HG03469 (cell line): Measurements from ENCODE around the gene AKAP6.
A peak's percentile ranks its signal among the peaks of the same experiment; 100 is the strongest.

Experiments used
- ATAC-seq: cut with Tn5 transposase; IDR thresholded peaks from one replicate; pipeline ENCODE4 v1.9.1; 2021; ENCODE audit warnings: mild to moderate bottlenecking, moderate library complexity, moderate number of reproducible peaks; ENCODE audit not compliant: unreplicated experiment

The AKAP6 gene

GRCh38 chr14:32331206-32331605 is 2.1 kb downstream of the AKAP6 start:
- ATAC-seq, result no peak

- ATAC-seq, result no peak
These were observed 3.6 kb downstream of the AKAP6 start for GRCh38 chr14:32332415-32333316.

- no peak for ATAC-seq
These were observed 7.6 kb downstream of the AKAP6 start for GRCh38 chr14:32336702-32337101.

- ATAC-seq, result no peak
These were observed 8.7 kb downstream of the AKAP6 start for GRCh38 chr14:32337759-32338158.

- ATAC-seq, result no peak
These were observed 10.1 kb downstream of the AKAP6 start for GRCh38 chr14:32339188-32339587.

- ATAC-seq, result no peak
These were observed 13.1 kb downstream of the AKAP6 start for GRCh38 chr14:32341947-32342846.

GRCh38 chr14:32342847-32343194 is 13.7 kb downstream of the AKAP6 start:
- no peak for ATAC-seq

- ATAC-seq, result no peak
These were observed 14.9 kb downstream of the AKAP6 start for GRCh38 chr14:32343926-32344430.

GRCh38 chr14:32345311-32345791 is 16.3 kb downstream of the AKAP6 start:
- ATAC-seq, result no peak

- no peak for ATAC-seq
These were observed 20.2 kb downstream of the AKAP6 start for GRCh38 chr14:32349322-32349721.

- ATAC-seq, result peak; percentile 99
These were observed 20.9 kb downstream of the AKAP6 start for GRCh38 chr14:32350020-32350419.

GRCh38 chr14:32352631-32353030 is 23.5 kb downstream of the AKAP6 start:
- ATAC-seq, result no peak

GRCh38 chr14:32354716-32355115 is 25.6 kb downstream of the AKAP6 start:
- no peak for ATAC-seq

- no peak for ATAC-seq
These were observed 29.7 kb downstream of the AKAP6 start for GRCh38 chr14:32358781-32359180.

GRCh38 chr14:32361674-32362073 is 32.6 kb downstream of the AKAP6 start:
- no peak for ATAC-seq

GRCh38 chr14:32363761-32364160 is 34.7 kb downstream of the AKAP6 start:
- ATAC-seq, result no peak

- ATAC-seq, result no peak
These were observed 35.8 kb downstream of the AKAP6 start for GRCh38 chr14:32364941-32365340.

- no peak for ATAC-seq
These were observed 37.3 kb downstream of the AKAP6 start for GRCh38 chr14:32366256-32366879.

GRCh38 chr14:32366986-32367385 is 37.9 kb downstream of the AKAP6 start:
- ATAC-seq, result no peak

GRCh38 chr14:32367516-32367915 is 38.4 kb downstream of the AKAP6 start:
- no peak for ATAC-seq

GRCh38 chr14:32368107-32368506 is 39.0 kb downstream of the AKAP6 start:
- no peak for ATAC-seq
